Ishikawa (cell line): ENCODE results near the gene ITLN2.

Experiments
- CREB1 ChIP-seq: IDR thresholded peaks from 2 replicates; pipeline ENCODE4 v1.6.1; 2012; ENCODE audit warnings: low read depth
- EGR1 ChIP-seq: IDR thresholded peaks from 2 replicates; pipeline ENCODE4 v1.6.1; 2012
- EP300 ChIP-seq: IDR thresholded peaks from 2 replicates; pipeline ENCODE4 v1.6.1; 2012; ENCODE audit warnings: borderline replicate concordance
- FOXM1 ChIP-seq: IDR thresholded peaks from 2 replicates; pipeline ENCODE4 v1.6.1; 2012; ENCODE audit warnings: low read depth, borderline replicate concordance
- RAD21 ChIP-seq: IDR thresholded peaks from 2 replicates; pipeline ENCODE4 v1.6.1; 2012; ENCODE audit warnings: low read depth
- TAF1 ChIP-seq: IDR thresholded peaks from 2 replicates; pipeline ENCODE4 v1.6.1; 2012; ENCODE audit warnings: low read depth, mild to moderate bottlenecking
- TCF12 ChIP-seq: IDR thresholded peaks from 2 replicates; pipeline ENCODE4 v1.6.1; 2012; ENCODE audit warnings: low read depth
- TEAD4 ChIP-seq: IDR thresholded peaks from 2 replicates; pipeline ENCODE4 v1.6.1; 2012
- YY1 ChIP-seq: IDR thresholded peaks from 2 replicates; pipeline ENCODE4 v1.6.1; 2012; ENCODE audit warnings: low read depth
- ZBTB7A ChIP-seq: IDR thresholded peaks from 2 replicates; pipeline ENCODE4 v1.6.1; 2012; ENCODE audit warnings: low read depth
- TF ChIP-seq, protein P1 (sequence below): IDR thresholded peaks from 2 replicates; pipeline ENCODE4 v1.6.1; 2012; ENCODE audit warnings: low read depth, mild to moderate bottlenecking
- TF ChIP-seq, protein P2 (sequence below): IDR thresholded peaks from 2 replicates; pipeline ENCODE4 v1.6.1; 2012

DNA sequence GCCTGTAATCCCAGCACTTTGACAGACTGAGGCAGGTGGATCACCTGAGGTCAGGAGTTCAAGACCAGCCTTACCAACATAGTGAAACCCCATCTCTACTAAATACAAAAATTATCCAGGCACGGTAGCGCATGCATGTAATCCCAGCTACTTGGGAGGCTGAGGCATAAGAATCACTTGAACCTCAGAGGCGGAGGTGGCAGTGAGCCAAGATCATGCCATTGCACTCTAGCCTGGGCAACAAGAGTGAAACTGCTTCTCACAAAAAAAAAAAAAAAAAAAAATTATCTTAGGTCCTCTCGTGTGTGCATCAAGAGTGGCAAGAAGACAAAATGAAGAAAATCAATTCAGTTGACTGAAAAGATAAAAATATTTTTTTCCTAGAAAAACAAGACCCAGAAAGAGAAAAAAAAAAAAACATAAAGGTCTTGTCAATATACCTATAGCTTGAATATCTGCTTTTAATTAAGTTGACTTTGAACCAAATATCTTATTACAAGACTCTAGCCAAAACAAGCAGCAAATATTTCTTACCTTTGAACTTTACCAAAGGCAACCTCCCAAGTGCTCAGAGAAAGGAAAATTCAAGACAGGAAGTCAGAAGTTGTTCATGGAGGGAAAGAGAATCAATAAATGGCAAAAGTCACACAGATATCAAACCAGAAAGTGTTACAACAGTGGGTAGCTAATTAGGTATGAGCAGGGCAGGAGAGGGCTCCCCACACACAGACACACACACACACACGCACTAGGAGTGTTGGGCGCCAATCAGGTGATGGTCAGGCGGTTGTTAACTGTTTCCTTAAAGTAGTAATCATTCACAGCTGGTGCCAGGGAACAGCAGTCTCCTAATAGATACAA lies 29.6 kb downstream of the ITLN2 start:
- TF ChIP-seq TCF12 (no peak), EP300 (no peak), TAF1 (no peak), EGR1 (no peak), FOXM1 (no peak), ZBTB7A (no peak), RAD21 (no peak), TEAD4 (no peak), CREB1 (no peak), YY1 (no peak)
- TF ChIP-seq, protein P1, sequence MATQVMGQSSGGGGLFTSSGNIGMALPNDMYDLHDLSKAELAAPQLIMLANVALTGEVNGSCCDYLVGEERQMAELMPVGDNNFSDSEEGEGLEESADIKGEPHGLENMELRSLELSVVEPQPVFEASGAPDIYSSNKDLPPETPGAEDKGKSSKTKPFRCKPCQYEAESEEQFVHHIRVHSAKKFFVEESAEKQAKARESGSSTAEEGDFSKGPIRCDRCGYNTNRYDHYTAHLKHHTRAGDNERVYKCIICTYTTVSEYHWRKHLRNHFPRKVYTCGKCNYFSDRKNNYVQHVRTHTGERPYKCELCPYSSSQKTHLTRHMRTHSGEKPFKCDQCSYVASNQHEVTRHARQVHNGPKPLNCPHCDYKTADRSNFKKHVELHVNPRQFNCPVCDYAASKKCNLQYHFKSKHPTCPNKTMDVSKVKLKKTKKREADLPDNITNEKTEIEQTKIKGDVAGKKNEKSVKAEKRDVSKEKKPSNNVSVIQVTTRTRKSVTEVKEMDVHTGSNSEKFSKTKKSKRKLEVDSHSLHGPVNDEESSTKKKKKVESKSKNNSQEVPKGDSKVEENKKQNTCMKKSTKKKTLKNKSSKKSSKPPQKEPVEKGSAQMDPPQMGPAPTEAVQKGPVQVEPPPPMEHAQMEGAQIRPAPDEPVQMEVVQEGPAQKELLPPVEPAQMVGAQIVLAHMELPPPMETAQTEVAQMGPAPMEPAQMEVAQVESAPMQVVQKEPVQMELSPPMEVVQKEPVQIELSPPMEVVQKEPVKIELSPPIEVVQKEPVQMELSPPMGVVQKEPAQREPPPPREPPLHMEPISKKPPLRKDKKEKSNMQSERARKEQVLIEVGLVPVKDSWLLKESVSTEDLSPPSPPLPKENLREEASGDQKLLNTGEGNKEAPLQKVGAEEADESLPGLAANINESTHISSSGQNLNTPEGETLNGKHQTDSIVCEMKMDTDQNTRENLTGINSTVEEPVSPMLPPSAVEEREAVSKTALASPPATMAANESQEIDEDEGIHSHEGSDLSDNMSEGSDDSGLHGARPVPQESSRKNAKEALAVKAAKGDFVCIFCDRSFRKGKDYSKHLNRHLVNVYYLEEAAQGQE = no peak
- TF ChIP-seq, protein P2, sequence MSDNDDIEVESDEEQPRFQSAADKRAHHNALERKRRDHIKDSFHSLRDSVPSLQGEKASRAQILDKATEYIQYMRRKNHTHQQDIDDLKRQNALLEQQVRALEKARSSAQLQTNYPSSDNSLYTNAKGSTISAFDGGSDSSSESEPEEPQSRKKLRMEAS = no peak
